Esophagus mucosa (tissue), 1 donor: ENCODE measurements around the gene INHBE. TPM values are rescaled to one million over a fixed set of nuclear protein-coding genes. Genes with fewer than 3 reads are reported as not detected.
"Not testable (repeated sequence)": the region's sequence is repeated elsewhere in the genome, so short reads cannot be mapped to it uniquely, and the experiment has no call there.

ENCODE experiments used
- ATAC-seq: fragments of 200-7000 bp; cut with Tn5 transposase; one replicate; pipeline ENCODE4 v1.9.1; 2020
- total RNA-seq: library from RNA; stranded (reverse); gene quantifications from one replicate; pipeline ENCODE4 v1.2.4, GENCODE V29; 2023
- donor health status: DM: yes; HTN: yes; CAD: no.

INHBE gene
- total RNA-seq, 1 donor from 2014 or later: not detected

DNA sequence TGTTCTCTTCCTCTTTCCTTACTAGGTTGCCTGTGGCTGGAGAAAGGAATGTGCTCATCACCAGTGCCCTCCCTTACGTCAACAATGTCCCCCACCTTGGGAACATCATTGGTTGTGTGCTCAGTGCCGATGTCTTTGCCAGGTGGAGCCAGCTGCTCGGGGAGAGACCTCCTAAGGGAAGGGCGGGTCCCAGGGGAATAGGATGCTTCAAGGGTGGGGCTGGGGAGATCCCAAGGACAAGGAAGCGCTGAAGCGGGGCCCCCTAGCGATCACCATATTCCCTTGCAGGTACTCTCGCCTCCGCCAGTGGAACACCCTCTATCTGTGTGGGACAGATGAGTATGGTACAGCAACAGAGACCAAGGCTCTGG, 43.0 kb downstream of the INHBE start:
- ATAC-seq: peak; percentile 27

DNA sequence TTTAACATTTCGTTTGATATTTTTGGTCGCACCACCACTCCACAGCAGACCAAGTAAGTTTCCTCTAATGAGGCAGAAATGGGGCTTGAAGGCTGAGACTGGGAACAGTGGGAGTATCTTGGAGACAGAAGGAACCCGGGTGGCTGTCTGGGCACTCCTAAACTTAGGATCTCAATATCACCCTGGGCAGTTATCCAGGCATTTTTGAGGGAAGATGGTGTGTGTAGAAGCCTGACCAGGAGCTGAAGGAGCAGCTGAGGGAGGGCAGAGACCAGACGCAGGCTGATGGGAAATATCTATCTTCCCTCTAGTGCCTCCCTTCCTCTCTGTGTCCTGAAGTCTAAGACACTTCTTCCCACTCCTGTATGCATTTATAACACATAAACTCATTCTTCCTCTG, 43.5 kb downstream of the INHBE start:
- peak; percentile 9 for ATAC-seq

- ATAC-seq: no peak
Measured at GRCh38 chr12:57500213-57500612, 45.1 kb downstream of the INHBE start.

GRCh38 chr12:57502311-57502969, 47.3 kb downstream of the INHBE start:
- ATAC-seq: not testable (repeated sequence)

DNA sequence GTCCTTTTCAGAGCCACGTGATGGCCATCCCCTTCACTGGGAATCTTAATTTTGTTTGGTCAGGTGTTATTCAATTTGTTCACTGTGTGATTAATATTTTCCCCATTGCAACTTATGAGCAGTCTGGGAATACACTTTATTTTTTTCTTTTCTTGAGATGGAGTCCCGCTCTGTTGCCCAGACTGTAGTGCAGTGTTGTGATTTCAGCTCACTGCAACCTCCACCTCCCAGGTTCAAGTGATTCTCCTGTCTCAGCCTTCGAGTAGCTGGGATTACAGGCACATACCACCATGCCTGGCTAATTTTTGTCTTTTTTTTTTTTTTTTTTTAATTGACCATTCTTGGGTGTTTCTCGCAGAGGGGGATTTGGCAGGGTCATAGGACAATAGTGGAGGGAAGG, 51.4 kb downstream of the INHBE start:
- ATAC-seq: not testable (repeated sequence)

Other genes starting within 250 kb of the INHBE start
- gene NXPH4, start 238.5 kb upstream of the INHBE start, total RNA-seq: 6.7 TPM
- 126 TPM for gene SHMT2, start 225.6 kb upstream of the INHBE start, total RNA-seq
- 1.1 TPM for gene STAC3, start 204.1 kb upstream of the INHBE start, total RNA-seq
- gene R3HDM2, start 24.3 kb upstream of the INHBE start, total RNA-seq: 30.2 TPM
- not detected for gene INHBC, start 20.5 kb upstream of the INHBE start, total RNA-seq
- 0.72 TPM for gene GLI1, start 4.5 kb downstream of the INHBE start, total RNA-seq
- 2.0 TPM for gene ARHGAP9, start 24.6 kb downstream of the INHBE start, total RNA-seq
- gene MARS1, start 32.8 kb downstream of the INHBE start, total RNA-seq: 130 TPM
- 34.8 TPM for gene DDIT3, start 65.2 kb downstream of the INHBE start, total RNA-seq
- 50.5 TPM for gene MBD6, start 67.5 kb downstream of the INHBE start, total RNA-seq
- gene DCTN2, start 91.9 kb downstream of the INHBE start, total RNA-seq: 105 TPM
- gene KIF5A, start 94.7 kb downstream of the INHBE start, total RNA-seq: 0.16 TPM
- 35.8 TPM for gene PIP4K2C, start 135.9 kb downstream of the INHBE start, total RNA-seq
- 4.1 TPM for gene DTX3, start 149.5 kb downstream of the INHBE start, total RNA-seq
- gene ARHGEF25, start 156.1 kb downstream of the INHBE start, total RNA-seq: 1.5 TPM
- 0.04 TPM for gene B4GALNT1, start 177.9 kb downstream of the INHBE start, total RNA-seq
- 156 TPM for gene OS9, start 238.8 kb downstream of the INHBE start, total RNA-seq